ENCODE measurements around the gene STARD7. TPM values are rescaled to one million over a fixed set of nuclear protein-coding genes. Genes with fewer than 3 reads are reported as not detected.

STARD7 gene
- total and polyA plus RNA-seq, 10 of the 15 experiments (the other 5 are each of a cell fraction or from before 2014, with no cell fraction given), result 85.4 to 237 (median 153) TPM

GRCh38 chr2:96158554-96158940, 50.1 kb downstream of the STARD7 start:
- H3K79me2 ChIP-seq (ENCODE audit: control insufficient read depth, insufficient read depth, low read length), result no peaks in the 10 kb centered on the region; the same call in none of the 2 replicates
- no peaks in the 10 kb centered on the region for H4K20me1 ChIP-seq (ENCODE audit: control insufficient read depth, insufficient read depth)
- H3K27me3 ChIP-seq (replicated peaks in 1 of 2; ENCODE audit: control insufficient read depth in 2 of 2, insufficient read depth in 2 of 2, low read length in 1 of 2), result no peaks in the 10 kb centered on the region
- H3K9me3 ChIP-seq (replicated peaks; ENCODE audit: control insufficient read depth, insufficient read depth, low read length), result peaks cover 3% of the 10 kb centered on the region; the same call in 2 of the 3 replicates
- peak overlapping the region; percentile 78 for H3K4me2 ChIP-seq (ENCODE audit: control insufficient read depth, insufficient read depth)
- TF ChIP-seq ZNF592 (IDR thresholded peaks at IDR 0.05) (no peak), MLLT1 (IDR thresholded peaks at IDR 0.05) (peak; percentile 71; the same call in 1 of the 2 replicates)
- DNase-seq (ENCODE audit: low read depth, low spot score) (no peak), ATAC-seq (no peak), FAIRE-seq (no peak)
- H2AFZ ChIP-seq (ENCODE audit: control insufficient read depth, low read depth, low read length), result peak overlapping the region; percentile 70; the same call in 1 of the 2 replicates
- intact Hi-C loops (cut with micrococcal nuclease; ENCODE audit: unreplicated experiment) (no loop called here), in situ Hi-C loops (cut with MboI) (no loop called here)
- RAD21 ChIA-PET (ENCODE audit: unreplicated experiment), result interaction anchor here (0.9 to 6.3 kb wide), 5 partner anchors 15 to 108 kb away, joined by 3 to 182 read pairs (median 5); partner anchors contain the start of genes ASTL and DUSP2
- peak overlapping the region; percentile 21; the same call in 1 of the 2 replicates for H3K4me3 ChIP-seq
- peak overlapping the region; percentile 95 for H3K27ac ChIP-seq (ENCODE audit: control insufficient read depth, insufficient read depth)
- peak overlapping the region; percentile 68 for H3K9ac ChIP-seq (ENCODE audit: control insufficient read depth, insufficient read depth, low read length)
- BruUV-seq (replicated peaks), result no TSS peak
- 68% methylated on average over 14 of the region's 14 CpGs for WGBS (ENCODE audit: insufficient coverage, insufficient replicate concordance, low lambda C conversion rate, missing lambda C conversion rate)
- POLR2A ChIA-PET, result interaction anchor here (1.0 to 6.4 kb wide), 6 partner anchors 14 to 75 kb away, joined by 3 to 161 read pairs (median 12); partner anchors contain the start of genes ASTL, DUSP2 and STARD7
- H3K36me3 ChIP-seq (ENCODE audit: control insufficient read depth in 2 of 2, insufficient read depth in 2 of 2, low read length in 1 of 2), result no peaks in the 10 kb centered on the region
- CTCF ChIA-PET, result interaction anchor here (0.8 to 4.2 kb wide), 4 partner anchors 12 to 20 kb away, joined by 4 to 42 read pairs (median 23); partner anchors contain the start of gene DUSP2
- SMC1A ChIA-PET (ENCODE audit: uncharacterized antibody, unreplicated experiment), result interaction anchor here (0.8 to 6.6 kb wide), 6 partner anchors 11 to 166 kb away, joined by 3 to 139 read pairs (median 5); partner anchors contain the start of genes ASTL and DUSP2
- H3K4me1 ChIP-seq (ENCODE audit: control insufficient read depth, insufficient read depth, low read length), result peaks cover 67% of the 10 kb centered on the region

Data from GM12878 (cell line).